Activated CD4-positive, alpha-beta T cell treated with anti-CD3 and anti-CD28 coated beads, Interleukin-2, Interleukin-6, amounts not matched to agents 100 ng/mL and 50 ng/mL, durations not matched to agents 16 hours and 8 hours (primary cell): Measurements from ENCODE around the gene EVA1C.
"Not testable (repeated sequence)": the region's sequence is repeated elsewhere in the genome, so short reads cannot be mapped to it uniquely, and the experiment has no call there.

Experiments used
- DNase-seq: peaks from one replicate; pipeline ENCODE4 v3.0.0-alpha.2; 2020

The EVA1C gene

GRCh38 chr21:32535612-32536011 is 123.1 kb downstream of the EVA1C start:
- no peak for DNase-seq

DNA sequence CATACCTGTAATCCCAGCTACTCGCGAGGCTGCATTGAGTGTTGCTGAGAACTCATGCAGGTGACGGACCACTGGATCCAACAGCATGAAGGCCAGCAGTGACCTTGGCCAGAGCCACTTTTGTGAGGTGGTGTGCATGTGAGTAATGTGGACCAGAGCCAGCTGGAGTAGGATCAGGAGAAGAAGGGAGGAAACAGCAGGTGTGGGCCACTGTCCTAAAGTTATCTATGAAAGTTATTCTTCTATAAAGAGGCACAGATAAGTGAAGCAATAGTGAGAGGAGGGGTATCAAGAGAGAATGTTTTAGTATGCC is 125.0 kb downstream of the EVA1C start:
- no peak for DNase-seq

DNA sequence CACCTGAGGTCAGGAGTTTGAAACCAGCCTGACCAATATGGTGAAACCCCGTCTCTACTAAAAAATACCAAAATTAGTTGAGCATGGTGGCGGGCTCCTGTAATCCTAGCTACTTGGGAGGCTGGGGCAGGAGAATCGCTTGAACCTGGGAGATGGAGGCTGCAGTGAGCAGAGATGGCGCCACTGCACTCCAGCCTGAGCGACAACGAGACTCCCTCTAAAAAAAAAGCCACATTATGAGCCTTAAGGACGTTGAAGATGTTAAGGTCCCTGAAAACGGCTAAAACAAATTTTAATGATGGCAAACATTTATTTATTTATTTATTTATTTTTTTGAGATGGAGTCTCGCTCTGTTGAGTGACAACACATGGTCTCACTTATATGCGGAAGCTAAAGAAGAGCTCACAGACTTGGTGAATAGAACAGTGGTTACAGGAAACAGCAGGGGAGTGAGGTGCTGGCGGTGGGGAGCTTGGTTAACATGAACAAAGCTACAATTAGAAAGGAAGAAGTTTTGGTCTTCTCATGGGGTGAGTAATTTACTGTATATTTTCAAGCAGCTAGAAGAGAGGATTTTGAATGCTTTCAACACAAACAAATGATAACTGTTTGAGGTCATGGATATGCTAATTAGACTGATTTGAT is 125.8 kb downstream of the EVA1C start:
- no peak for DNase-seq

DNA sequence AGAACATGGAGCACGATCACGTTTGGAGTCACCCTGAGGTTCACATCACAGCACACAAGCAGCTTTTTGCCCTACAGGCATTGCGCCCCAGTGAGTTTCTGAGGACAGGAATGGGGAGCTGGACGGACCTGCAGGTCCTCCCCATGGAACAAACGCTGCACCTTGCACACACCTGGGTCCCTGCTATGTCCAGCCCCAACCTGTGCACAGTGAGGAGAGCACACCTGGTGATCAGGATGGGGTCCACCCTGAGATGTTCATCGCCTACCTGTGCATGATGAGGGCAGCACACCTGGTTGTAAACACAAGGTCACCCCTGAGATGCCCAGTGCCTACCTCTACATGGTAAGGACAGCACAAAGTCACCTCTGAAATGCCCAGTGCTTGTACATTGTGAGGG is 126.9 kb downstream of the EVA1C start:
- no peak for DNase-seq

- DNase-seq, result not testable (repeated sequence)
Observed at GRCh38 chr21:32543056-32543455, 130.6 kb downstream of the EVA1C start.

GRCh38 chr21:32543975-32544374 is 131.5 kb downstream of the EVA1C start:
- no peak for DNase-seq

DNA sequence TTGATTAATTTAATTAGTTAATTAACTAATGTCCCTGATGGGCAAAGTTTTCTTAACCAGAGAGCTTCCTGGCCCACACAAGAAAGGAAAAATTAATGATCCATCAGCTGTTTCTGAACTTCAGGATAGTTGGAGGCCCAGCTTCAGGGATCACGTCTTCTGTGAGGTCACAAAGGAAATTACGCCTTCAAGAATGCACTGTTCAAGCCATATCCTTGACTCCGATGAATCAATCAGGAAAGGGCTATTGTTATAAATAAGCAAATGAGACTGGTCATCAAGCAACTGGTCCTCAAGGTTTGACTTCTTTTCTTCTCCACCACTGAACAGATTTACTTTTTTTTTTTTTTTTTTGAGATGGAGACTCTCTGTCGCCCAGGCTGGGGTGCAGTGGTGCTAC is 132.2 kb downstream of the EVA1C start:
- DNase-seq, result no peak

DNA sequence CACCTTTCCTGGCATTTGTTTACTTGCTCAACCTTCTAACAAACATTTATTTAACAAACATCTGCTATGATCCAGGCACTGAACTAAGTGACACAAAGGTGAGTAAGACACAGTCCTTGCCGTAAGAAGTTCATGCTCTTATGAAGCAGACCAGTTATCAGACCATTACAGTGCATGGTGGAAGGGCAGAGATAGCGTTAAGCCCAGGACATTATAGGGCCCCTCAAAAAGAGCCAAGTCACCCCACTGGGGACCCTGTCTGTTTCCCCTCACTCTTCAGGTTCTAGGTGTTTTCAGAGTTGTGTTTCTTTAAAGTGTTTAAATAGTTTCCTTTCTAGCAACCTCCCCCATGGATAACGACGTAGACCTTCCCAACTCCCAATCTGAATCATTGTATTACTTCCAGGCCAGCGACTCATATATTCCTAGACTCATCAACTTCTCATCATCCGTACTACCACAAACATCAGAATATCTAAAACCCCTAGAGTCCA is 133.5 kb downstream of the EVA1C start:
- DNase-seq, result no peak

DNA sequence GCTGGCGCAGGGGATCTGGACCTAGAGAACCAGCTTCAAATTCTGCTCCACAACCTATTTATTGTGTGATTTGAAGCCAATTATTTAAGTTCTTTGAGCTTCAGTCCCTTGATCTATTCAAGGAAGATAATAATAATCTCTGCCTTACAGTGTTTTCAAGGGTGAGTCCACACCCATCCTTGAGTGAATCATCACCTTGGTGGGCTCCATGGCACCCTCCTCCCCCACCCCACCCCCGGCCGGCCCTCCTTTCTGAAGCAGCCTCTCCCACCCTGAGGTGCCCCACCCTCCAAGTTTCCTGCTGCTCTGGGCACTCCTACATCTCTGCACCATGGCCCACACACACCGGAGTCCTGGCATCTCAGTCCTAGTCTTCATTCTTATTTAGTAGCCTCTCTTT is 134.5 kb downstream of the EVA1C start:
- no peak for DNase-seq

GRCh38 chr21:32548978-32549377 is 136.5 kb downstream of the EVA1C start:
- DNase-seq, result no peak

GRCh38 chr21:32549440-32549839 is 136.9 kb downstream of the EVA1C start:
- no peak for DNase-seq

GRCh38 chr21:32549886-32550285 is 137.4 kb downstream of the EVA1C start:
- DNase-seq, result no peak

DNA sequence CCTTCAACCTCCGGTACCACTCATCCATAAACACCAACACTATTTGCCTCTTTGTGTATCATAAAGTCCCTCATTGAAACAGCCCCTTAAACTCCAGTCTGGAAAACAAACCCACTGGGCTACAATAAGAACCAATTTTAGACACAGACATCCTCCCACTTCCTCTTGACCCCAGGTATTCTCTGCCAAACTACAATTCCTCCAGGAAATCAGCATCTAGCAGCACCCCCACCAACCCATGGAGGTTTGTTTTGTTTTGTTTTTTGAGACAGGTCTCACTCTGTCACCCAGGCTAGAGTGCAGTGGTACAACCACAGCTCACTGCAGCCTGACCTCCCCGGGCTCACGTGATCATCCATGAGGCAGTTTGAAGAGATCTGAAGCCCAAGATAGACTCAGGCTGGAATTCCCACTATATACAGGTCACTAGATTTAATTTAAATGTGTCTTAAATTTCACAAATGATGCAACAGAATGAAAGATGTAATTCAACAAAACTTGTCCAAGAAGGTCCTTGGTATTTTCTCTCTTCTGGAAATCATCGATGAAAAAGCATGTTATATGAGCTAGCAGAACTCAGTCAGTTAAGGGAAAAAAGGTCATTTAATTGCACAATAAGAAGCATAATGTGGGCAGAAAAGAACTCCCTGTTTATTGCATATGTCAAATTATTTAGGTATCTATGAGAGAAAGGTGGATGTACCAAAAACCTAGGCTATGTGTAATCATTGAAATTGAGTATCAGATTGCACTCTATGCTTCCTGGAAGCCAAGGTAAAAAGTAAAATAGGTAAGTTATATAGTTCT is 142.5 kb downstream of the EVA1C start:
- no peak for DNase-seq

- no peak for DNase-seq
Observed at GRCh38 chr21:32558106-32558505, 145.6 kb downstream of the EVA1C start.

DNA sequence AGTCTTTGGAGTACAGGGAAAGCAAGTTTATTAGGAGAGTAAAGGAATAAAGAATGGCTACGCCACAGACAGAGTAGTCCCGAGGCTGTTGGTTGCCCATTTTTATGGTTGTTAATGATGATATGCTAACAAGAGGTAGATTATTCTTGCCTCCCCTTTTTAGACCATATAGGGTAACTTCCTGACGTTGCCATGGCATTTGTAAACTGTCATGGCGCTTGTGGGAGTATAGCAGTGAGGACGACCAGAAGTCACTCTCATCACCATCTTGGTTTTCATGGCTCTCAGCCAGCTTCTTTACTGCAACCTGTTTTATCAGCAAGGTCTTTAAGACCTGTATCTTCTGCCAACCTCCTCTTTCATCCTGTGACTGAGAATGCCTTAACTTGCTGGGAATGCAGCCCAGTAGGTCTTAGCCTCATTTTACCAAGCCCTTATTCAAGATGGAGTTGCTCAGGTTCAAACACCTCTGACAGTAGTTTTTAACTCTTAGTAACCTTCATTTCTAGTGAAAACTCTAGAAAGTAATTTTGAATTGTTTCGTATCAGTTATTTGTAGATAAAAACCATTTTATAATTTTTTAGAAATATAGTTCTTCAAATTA is 146.6 kb downstream of the EVA1C start:
- DNase-seq, result no peak

- no peak for DNase-seq
Observed at GRCh38 chr21:32560896-32561295, 148.4 kb downstream of the EVA1C start.

GRCh38 chr21:32561476-32561875 is 149.0 kb downstream of the EVA1C start:
- DNase-seq, result not testable (repeated sequence)

GRCh38 chr21:32562426-32562825 is 149.9 kb downstream of the EVA1C start:
- DNase-seq, result no peak

- DNase-seq, result no peak
Observed at GRCh38 chr21:32562915-32563314, 150.4 kb downstream of the EVA1C start.
